A549 (cell line): ENCODE results near the gene NFATC4. TPM values are rescaled to one million over a fixed set of nuclear protein-coding genes. Genes with fewer than 3 reads are reported as not detected.

ENCODE experiments used
- ATAC-seq, 2 experiments: fragments of 200-7000 bp in 1 of 2; fragments of >200 bp in 1 of 2; cut with Nextera tagmentation in 1 of 2; cut with Tn5 transposase in 1 of 2; 3 replicates each; pipeline versions ENCODE4 v1.8.0 to v1.9.1; 2018 to 2020; ENCODE audit warnings: mild to moderate bottlenecking in 1 of 2, moderate library complexity in 1 of 2
- CTCF ChIA-PET: fragments of 300-600 bp; sonication (Branson Sonifier 250); formaldehyde crosslinking; extraction: SDS; loops from one replicate; lab custom pipeline; 2021; ENCODE audit warnings: antibody characterized with exemption, inconsistent platforms; lab: Yijun Ruan, JAX
- POLR2A ChIA-PET: fragments of 350-600 bp; formaldehyde crosslinking; extraction: SDS; loops from one replicate; lab custom pipeline; 2021; ENCODE audit warnings: antibody characterized with exemption, inconsistent platforms; lab: Yijun Ruan, JAX
- DNase-seq, 2 experiments: peaks; one replicate each; pipeline versions ENCODE4 v3.0.0 to v3.0.0-alpha.2; 2011 to 2016; ENCODE audit warnings: low read depth in 1 of 2, low spot score in 1 of 2
- FAIRE-seq: peaks from 2 replicates; lab custom pipeline; 2011; peaks lifted over from hg19 to GRCh38; lab: Jason Lieb, UNC
- H3K27ac ChIP-seq, 2 experiments: fragments of >200 bp; sonication (Bioruptor Twin); formaldehyde crosslinking; 3 replicates each; pipeline ENCODE4 v1.5.1; 2016 to 2017
- H3K4me1 ChIP-seq: fragments of >200 bp; sonication (Bioruptor Twin); formaldehyde crosslinking; 3 replicates; pipeline ENCODE4 v1.6.1; 2016
- H3K4me2 ChIP-seq: fragments of >200 bp; sonication (Bioruptor Twin); formaldehyde crosslinking; 3 replicates; pipeline ENCODE4 v1.6.1; 2016
- H3K4me3 ChIP-seq: fragments of >200 bp; sonication (Bioruptor Twin); formaldehyde crosslinking; 3 replicates; pipeline ENCODE4 v1.5.1; 2016
- H3K9me3 ChIP-seq: fragments of >200 bp; sonication (Bioruptor Twin); formaldehyde crosslinking; 3 replicates; pipeline ENCODE4 v1.6.1; 2016
- BHLHE40 ChIP-seq: IDR thresholded peaks from 2 replicates; pipeline ENCODE4 v1.6.1; 2012; ENCODE audit warnings: low read depth, low read length, inconsistent platforms
- EHF ChIP-seq: fragments of 250-450 bp; sonication (Bioruptor Pico); IDR thresholded peaks from 2 replicates; pipeline ENCODE4 v1.5.0; 2020; ENCODE audit warnings: mild to moderate bottlenecking
- EHMT2 ChIP-seq: fragments of 200-600 bp; sonication (generic); IDR thresholded peaks from 2 replicates; pipeline ENCODE4 v1.6.1; 2016; ENCODE audit warnings: antibody characterized with exemption, low read depth, mild to moderate bottlenecking, moderate library complexity
- EP300 ChIP-seq, 2 experiments: fragments of >200 bp; sonication (Bioruptor Twin); formaldehyde crosslinking; IDR thresholded peaks; 2 replicates in 1 of 2; 3 replicates in 1 of 2; pipeline ENCODE4 v1.6.1; 2016 to 2017
- HDAC2 ChIP-seq: fragments of 200-600 bp; sonication (generic); IDR thresholded peaks from 2 replicates; pipeline ENCODE4 v1.6.1; 2016
- HEYL ChIP-seq: fragments of 250-450 bp; sonication (Bioruptor Pico); IDR thresholded peaks from 2 replicates; pipeline ENCODE4 v1.8.0; 2021; ENCODE audit warnings: mild to moderate bottlenecking, moderate library complexity
- HOXB13 ChIP-seq: fragments of 250-450 bp; sonication (Bioruptor Pico); IDR thresholded peaks from 2 replicates; pipeline ENCODE4 v1.5.0; 2020; ENCODE audit warnings: low read depth, mild to moderate bottlenecking, moderate library complexity
- KDM5A ChIP-seq: fragments of 200-600 bp; sonication (generic); IDR thresholded peaks from 2 replicates; pipeline ENCODE4 v1.6.1; 2016; ENCODE audit warnings: antibody characterized with exemption, mild to moderate bottlenecking
- MAZ ChIP-seq: fragments of 150-350 bp; IDR thresholded peaks from 2 replicates; pipeline ENCODE4 v1.6.1; 2014; ENCODE audit warnings: antibody characterized with exemption, low read depth, low read length, borderline replicate concordance
- NR3C1 ChIP-seq: fragments of >200 bp; sonication (Bioruptor Twin); formaldehyde crosslinking; IDR thresholded peaks from 3 replicates; pipeline ENCODE4 v1.6.1; 2017
- RARB ChIP-seq: fragments of 250-450 bp; sonication (Bioruptor Pico); IDR thresholded peaks from 2 replicates; pipeline ENCODE4 v1.8.0; 2021; ENCODE audit warnings: mild to moderate bottlenecking, moderate library complexity
- ZFP36 ChIP-seq: fragments of 450-650 bp; IDR thresholded peaks from 2 replicates; pipeline ENCODE4 v1.6.1; 2014; ENCODE audit warnings: borderline replicate concordance; ENCODE audit not compliant: partially characterized antibody
- ZNF302 ChIP-seq: fragments of 250-450 bp; sonication (Bioruptor Pico); IDR thresholded peaks from 2 replicates; pipeline ENCODE4 v1.9.0; 2021; ENCODE audit warnings: inconsistent platforms, mild to moderate bottlenecking, moderate library complexity
- ZSCAN20 ChIP-seq: fragments of 250-450 bp; sonication (Bioruptor Pico); IDR thresholded peaks from 2 replicates; pipeline ENCODE4 v1.8.0; 2022; ENCODE audit warnings: mild to moderate bottlenecking, moderate library complexity
- WGBS: methylation state at CpG from one replicate; pipeline ENCODE4 v1.1.6; 2017; ENCODE audit errors: missing lambda C conversion rate; 5-methylcytosine and 5-hydroxymethylcytosine counted together
- polyA plus RNA-seq, 4 experiments: library from polyadenylated mRNA; depleted of rRNA in 3 of 4; stranded (reverse); fragments of >200 nt; fragmentation: RNase III in 1 of 4; extraction: RNeasy Plus Mini Kit Qiagen cat#74134 plus additional on column Dnase treatment in 1 of 4; gene quantifications; 2 replicates in 3 of 4; 3 replicates in 1 of 4; pipeline ENCODE4 v1.2.3, GENCODE V29; 2011 to 2017
- small RNA-seq, 6 experiments: library from RNA; depleted of rRNA; stranded (forward); fragments of <200 nt; gene quantifications; one replicate each; pipeline ENCODE3, GENCODE V24; 2012
- TF ChIP-seq, protein P1 (sequence below): IDR thresholded peaks from 2 replicates; pipeline ENCODE4 v1.6.1; 2012

NFATC4 gene
- polyA plus RNA-seq, 2 of the 4 experiments (the other 2 are of a cell fraction): 0.04 to 0.32 TPM

DNA sequence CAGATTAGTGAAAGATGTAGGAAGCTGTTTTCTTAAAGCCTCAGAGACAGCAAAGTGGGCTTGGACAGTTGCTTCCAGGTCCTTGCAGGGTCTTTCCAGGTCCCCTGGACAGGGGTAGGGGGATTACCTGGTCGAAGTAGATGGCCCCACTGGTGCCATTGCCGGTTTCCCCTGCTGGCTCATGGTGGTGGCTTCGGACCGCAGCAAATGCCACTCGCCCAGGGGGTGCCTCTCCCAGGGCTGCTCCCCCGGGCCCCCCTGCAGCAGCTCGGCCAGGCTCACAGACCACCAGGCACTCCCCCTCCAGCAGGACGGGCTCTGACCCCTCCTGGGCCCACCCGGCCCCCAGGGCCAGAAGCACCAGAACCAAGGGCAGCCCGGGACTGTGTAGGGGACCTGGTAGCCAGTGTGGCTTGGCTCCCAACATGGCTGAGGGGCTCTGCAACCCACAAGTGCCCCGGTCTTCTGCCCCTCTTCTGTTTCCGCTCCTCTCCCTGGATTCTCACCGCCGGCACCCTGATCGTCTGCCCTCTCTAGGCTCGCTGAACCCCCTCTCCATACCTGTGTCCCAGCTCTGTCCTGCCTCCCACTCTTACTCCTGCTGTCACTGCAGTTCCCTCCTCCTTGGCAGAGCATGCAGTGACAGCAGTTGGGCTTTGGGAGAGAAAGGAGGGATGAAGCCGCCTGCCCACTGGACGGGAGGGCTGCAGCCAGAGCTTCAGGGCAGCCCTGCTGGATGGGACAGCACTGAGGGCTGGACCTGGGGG lies 60.8 kb downstream of the NFATC4 start:
- POLR2A ChIA-PET: interaction anchor here (1.6 to 3.6 kb wide), 4 partner anchors 57 to 213 kb away, joined by 3 to 66 read pairs (median 14); partner anchors contain the start of gene MDP1
- DNase-seq: no peak
- H3K9me3 ChIP-seq: no peaks in the 10 kb centered on the region
- 87% methylated on average over 11 of the region's 18 CpGs for WGBS
- peak overlapping the region; percentile 97 to 99 for H3K27ac ChIP-seq
- FAIRE-seq: no peak
- H3K4me2 ChIP-seq: peak overlapping the region; percentile 88
- TF ChIP-seq, protein P1, sequence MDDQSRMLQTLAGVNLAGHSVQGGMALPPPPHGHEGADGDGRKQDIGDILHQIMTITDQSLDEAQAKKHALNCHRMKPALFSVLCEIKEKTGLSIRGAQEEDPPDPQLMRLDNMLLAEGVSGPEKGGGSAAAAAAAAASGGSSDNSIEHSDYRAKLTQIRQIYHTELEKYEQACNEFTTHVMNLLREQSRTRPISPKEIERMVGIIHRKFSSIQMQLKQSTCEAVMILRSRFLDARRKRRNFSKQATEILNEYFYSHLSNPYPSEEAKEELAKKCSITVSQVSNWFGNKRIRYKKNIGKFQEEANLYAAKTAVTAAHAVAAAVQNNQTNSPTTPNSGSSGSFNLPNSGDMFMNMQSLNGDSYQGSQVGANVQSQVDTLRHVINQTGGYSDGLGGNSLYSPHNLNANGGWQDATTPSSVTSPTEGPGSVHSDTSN: no peak
- no peak for TF ChIP-seq EP300 (IDR thresholded peaks at IDR 0.05)
- TF ChIP-seq RARB: no peak
- TF ChIP-seq EHF (CRISPR knock-in tag): no peak
- no peak for TF ChIP-seq HDAC2
- TF ChIP-seq ZNF302 (CRISPR knock-in tag): no peak
- TF ChIP-seq HEYL (CRISPR knock-in tag): no peak
- no peak for TF ChIP-seq ZFP36
- TF ChIP-seq EHMT2: no peak
- TF ChIP-seq BHLHE40: no peak
- TF ChIP-seq HOXB13 (CRISPR knock-in tag): no peak
- no peak for TF ChIP-seq MAZ
- no peak for TF ChIP-seq KDM5A
- TF ChIP-seq ZSCAN20 (CRISPR knock-in tag): no peak
- no peak for TF ChIP-seq NR3C1
- CTCF ChIA-PET: interaction anchor here (17.0 to 18.0 kb wide), 2 partner anchors 16 to 109 kb away, joined by 254 to 1142 read pairs; partner anchors contain the start of genes ADCY4, CIDEB, DHRS1 and LTB4R
- ATAC-seq: no peak
- H3K4me3 ChIP-seq: no peak overlapping the region
- peaks cover 25% of the 10 kb centered on the region for H3K4me1 ChIP-seq

Small RNA genes lying within 50 kb of the gene (small RNA-seq; reads per million reads assigned to genes)
- gene RF00026: 0 reads per million in 6 experiments

Other genes with a start within 250 kb of the NFATC4 start
Only the 30 nearest of the 31 such genes appear.
- gene FITM1, start 237.5 kb upstream of the NFATC4 start, polyA plus RNA-seq (2011; rRNA removed): 0.06 TPM in 1 of 2 replicates, not detected in the other
- 0.36 TPM in 1 of 3 replicates, not detected in the others for gene FITM1, start 237.5 kb upstream of the NFATC4 start, polyA plus RNA-seq (2017; fragmentation: RNase III; extraction: RNeasy Plus Mini Kit Qiagen cat#74134 plus additional on column Dnase treatment)
- gene PSME1, start 232.0 kb upstream of the NFATC4 start, polyA plus RNA-seq (2011; rRNA removed): 77.3 and 83.6 TPM in 2 replicates
- gene PSME1, start 232.0 kb upstream of the NFATC4 start, polyA plus RNA-seq (2017; fragmentation: RNase III; extraction: RNeasy Plus Mini Kit Qiagen cat#74134 plus additional on column Dnase treatment): 124 to 139 TPM (median 134 TPM) in 3 replicates
- gene EMC9, start 226.6 kb upstream of the NFATC4 start, polyA plus RNA-seq (2011; rRNA removed): 20.7 and 21.5 TPM in 2 replicates
- 46.5 to 51.7 TPM (median 48.5 TPM) in 3 replicates for gene EMC9, start 226.6 kb upstream of the NFATC4 start, polyA plus RNA-seq (2017; fragmentation: RNase III; extraction: RNeasy Plus Mini Kit Qiagen cat#74134 plus additional on column Dnase treatment)
- gene PSME2, start 221.6 kb upstream of the NFATC4 start, polyA plus RNA-seq (2011; rRNA removed): 137 and 168 TPM in 2 replicates
- gene PSME2, start 221.6 kb upstream of the NFATC4 start, polyA plus RNA-seq (2017; fragmentation: RNase III; extraction: RNeasy Plus Mini Kit Qiagen cat#74134 plus additional on column Dnase treatment): 144 to 193 TPM (median 161 TPM) in 3 replicates
- gene RNF31, start 220.7 kb upstream of the NFATC4 start, polyA plus RNA-seq (2011; rRNA removed): 5.7 and 19.1 TPM in 2 replicates
- 20.2 to 25.3 TPM (median 20.8 TPM) in 3 replicates for gene RNF31, start 220.7 kb upstream of the NFATC4 start, polyA plus RNA-seq (2017; fragmentation: RNase III; extraction: RNeasy Plus Mini Kit Qiagen cat#74134 plus additional on column Dnase treatment)
- gene IRF9, start 206.9 kb upstream of the NFATC4 start, polyA plus RNA-seq (2011; rRNA removed): 23.1 and 30.2 TPM in 2 replicates
- 14.4 to 24.2 TPM (median 19.0 TPM) in 3 replicates for gene IRF9, start 206.9 kb upstream of the NFATC4 start, polyA plus RNA-seq (2017; fragmentation: RNase III; extraction: RNeasy Plus Mini Kit Qiagen cat#74134 plus additional on column Dnase treatment)
- 1.9 and 2.8 TPM in 2 replicates for gene REC8, start 196.1 kb upstream of the NFATC4 start, polyA plus RNA-seq (2011; rRNA removed)
- gene REC8, start 196.1 kb upstream of the NFATC4 start, polyA plus RNA-seq (2017; fragmentation: RNase III; extraction: RNeasy Plus Mini Kit Qiagen cat#74134 plus additional on column Dnase treatment): 4.2 to 5.1 TPM (median 4.4 TPM) in 3 replicates
- 37.1 and 45.3 TPM in 2 replicates for gene IPO4, start 179.4 kb upstream of the NFATC4 start, polyA plus RNA-seq (2011; rRNA removed)
- gene IPO4, start 179.4 kb upstream of the NFATC4 start, polyA plus RNA-seq (2017; fragmentation: RNase III; extraction: RNeasy Plus Mini Kit Qiagen cat#74134 plus additional on column Dnase treatment): 86.1 to 95.8 TPM (median 91.7 TPM) in 3 replicates
- gene TM9SF1, start 172.7 kb upstream of the NFATC4 start, polyA plus RNA-seq (2011; rRNA removed): 48.0 and 74.9 TPM in 2 replicates
- gene TM9SF1, start 172.7 kb upstream of the NFATC4 start, polyA plus RNA-seq (2017; fragmentation: RNase III; extraction: RNeasy Plus Mini Kit Qiagen cat#74134 plus additional on column Dnase treatment): 51.5 to 62.2 TPM (median 60.1 TPM) in 3 replicates
- gene TSSK4, start 162.5 kb upstream of the NFATC4 start, polyA plus RNA-seq (2011; rRNA removed): 0.09 TPM in 1 of 2 replicates, not detected in the other
- gene TSSK4, start 162.5 kb upstream of the NFATC4 start, polyA plus RNA-seq (2017; fragmentation: RNase III; extraction: RNeasy Plus Mini Kit Qiagen cat#74134 plus additional on column Dnase treatment): 0.13 TPM in 1 of 3 replicates, not detected in the others
- 74.9 and 102 TPM in 2 replicates for gene CHMP4A, start 154.7 kb upstream of the NFATC4 start, polyA plus RNA-seq (2011; rRNA removed)
- 112 to 124 TPM (median 117 TPM) in 3 replicates for gene CHMP4A, start 154.7 kb upstream of the NFATC4 start, polyA plus RNA-seq (2017; fragmentation: RNase III; extraction: RNeasy Plus Mini Kit Qiagen cat#74134 plus additional on column Dnase treatment)
- gene MDP1, start 152.1 kb upstream of the NFATC4 start, polyA plus RNA-seq (2011; rRNA removed): 31.8 and 38.6 TPM in 2 replicates
- 21.0 to 21.6 TPM (median 21.4 TPM) in 3 replicates for gene MDP1, start 152.1 kb upstream of the NFATC4 start, polyA plus RNA-seq (2017; fragmentation: RNase III; extraction: RNeasy Plus Mini Kit Qiagen cat#74134 plus additional on column Dnase treatment)
- 381 and 433 TPM in 2 replicates for gene NEDD8, start 135.8 kb upstream of the NFATC4 start, polyA plus RNA-seq (2011; rRNA removed)
- 561 to 594 TPM (median 589 TPM) in 3 replicates for gene NEDD8, start 135.8 kb upstream of the NFATC4 start, polyA plus RNA-seq (2017; fragmentation: RNase III; extraction: RNeasy Plus Mini Kit Qiagen cat#74134 plus additional on column Dnase treatment)
- gene GMPR2, start 135.3 kb upstream of the NFATC4 start, polyA plus RNA-seq (2011; rRNA removed): 91.7 and 108 TPM in 2 replicates
- 64.8 to 71.2 TPM (median 70.0 TPM) in 3 replicates for gene GMPR2, start 135.3 kb upstream of the NFATC4 start, polyA plus RNA-seq (2017; fragmentation: RNase III; extraction: RNeasy Plus Mini Kit Qiagen cat#74134 plus additional on column Dnase treatment)
- gene TINF2, start 125.6 kb upstream of the NFATC4 start, polyA plus RNA-seq (2011; rRNA removed): 51.3 and 73.0 TPM in 2 replicates
- 33.1 to 44.5 TPM (median 38.5 TPM) in 3 replicates for gene TINF2, start 125.6 kb upstream of the NFATC4 start, polyA plus RNA-seq (2017; fragmentation: RNase III; extraction: RNeasy Plus Mini Kit Qiagen cat#74134 plus additional on column Dnase treatment)
- gene TGM1, start 105.0 kb upstream of the NFATC4 start, polyA plus RNA-seq (2011; rRNA removed): 0.61 and 1.7 TPM in 2 replicates
- gene TGM1, start 105.0 kb upstream of the NFATC4 start, polyA plus RNA-seq (2017; fragmentation: RNase III; extraction: RNeasy Plus Mini Kit Qiagen cat#74134 plus additional on column Dnase treatment): 1.3 to 1.8 TPM (median 1.4 TPM) in 3 replicates
- 18.6 and 22.4 TPM in 2 replicates for gene RABGGTA, start 96.6 kb upstream of the NFATC4 start, polyA plus RNA-seq (2011; rRNA removed)
- gene RABGGTA, start 96.6 kb upstream of the NFATC4 start, polyA plus RNA-seq (2017; fragmentation: RNase III; extraction: RNeasy Plus Mini Kit Qiagen cat#74134 plus additional on column Dnase treatment): 17.2 to 23.1 TPM (median 21.9 TPM) in 3 replicates
- gene DHRS1, start 68.4 kb upstream of the NFATC4 start, polyA plus RNA-seq (2011; rRNA removed): 17.4 and 17.9 TPM in 2 replicates
- 13.8 to 15.2 TPM (median 15.1 TPM) in 3 replicates for gene DHRS1, start 68.4 kb upstream of the NFATC4 start, polyA plus RNA-seq (2017; fragmentation: RNase III; extraction: RNeasy Plus Mini Kit Qiagen cat#74134 plus additional on column Dnase treatment)
- 16.5 and 23.6 TPM in 2 replicates for gene NOP9, start 68.3 kb upstream of the NFATC4 start, polyA plus RNA-seq (2011; rRNA removed)
- gene NOP9, start 68.3 kb upstream of the NFATC4 start, polyA plus RNA-seq (2017; fragmentation: RNase III; extraction: RNeasy Plus Mini Kit Qiagen cat#74134 plus additional on column Dnase treatment): 23.0 to 24.5 TPM (median 24.2 TPM) in 3 replicates
- gene CIDEB, start 60.2 kb upstream of the NFATC4 start, polyA plus RNA-seq (2011; rRNA removed): 0.31 and 0.32 TPM in 2 replicates
- 0.33 to 0.99 TPM (median 0.79 TPM) in 3 replicates for gene CIDEB, start 60.2 kb upstream of the NFATC4 start, polyA plus RNA-seq (2017; fragmentation: RNase III; extraction: RNeasy Plus Mini Kit Qiagen cat#74134 plus additional on column Dnase treatment)
- gene LTB4R2, start 58.0 kb upstream of the NFATC4 start, polyA plus RNA-seq (2011; rRNA removed): 5.8 and 7.6 TPM in 2 replicates
- gene LTB4R2, start 58.0 kb upstream of the NFATC4 start, polyA plus RNA-seq (2017; fragmentation: RNase III; extraction: RNeasy Plus Mini Kit Qiagen cat#74134 plus additional on column Dnase treatment): 8.4 to 9.9 TPM (median 8.6 TPM) in 3 replicates
- 10.2 and 13.2 TPM in 2 replicates for gene LTB4R, start 56.7 kb upstream of the NFATC4 start, polyA plus RNA-seq (2011; rRNA removed)
- gene LTB4R, start 56.7 kb upstream of the NFATC4 start, polyA plus RNA-seq (2017; fragmentation: RNase III; extraction: RNeasy Plus Mini Kit Qiagen cat#74134 plus additional on column Dnase treatment): 8.3 to 9.4 TPM (median 8.3 TPM) in 3 replicates
- gene ADCY4, start 33.1 kb upstream of the NFATC4 start, polyA plus RNA-seq (2011; rRNA removed): not detected in 2 replicates
- not detected in 3 replicates for gene ADCY4, start 33.1 kb upstream of the NFATC4 start, polyA plus RNA-seq (2017; fragmentation: RNase III; extraction: RNeasy Plus Mini Kit Qiagen cat#74134 plus additional on column Dnase treatment)
- gene RIPK3, start 28.2 kb upstream of the NFATC4 start, polyA plus RNA-seq (2011; rRNA removed): not detected in 2 replicates
- gene RIPK3, start 28.2 kb upstream of the NFATC4 start, polyA plus RNA-seq (2017; fragmentation: RNase III; extraction: RNeasy Plus Mini Kit Qiagen cat#74134 plus additional on column Dnase treatment): not detected in 3 replicates
- gene NYNRIN, start 30.8 kb downstream of the NFATC4 start, polyA plus RNA-seq (2011; rRNA removed): 0.44 and 0.60 TPM in 2 replicates
- gene NYNRIN, start 30.8 kb downstream of the NFATC4 start, polyA plus RNA-seq (2017; fragmentation: RNase III; extraction: RNeasy Plus Mini Kit Qiagen cat#74134 plus additional on column Dnase treatment): 0.17 to 0.29 TPM (median 0.19 TPM) in 3 replicates
- gene CBLN3, start 61.5 kb downstream of the NFATC4 start, polyA plus RNA-seq (2011; rRNA removed): 1.3 and 1.6 TPM in 2 replicates
- 1.1 to 1.5 TPM (median 1.4 TPM) in 3 replicates for gene CBLN3, start 61.5 kb downstream of the NFATC4 start, polyA plus RNA-seq (2017; fragmentation: RNase III; extraction: RNeasy Plus Mini Kit Qiagen cat#74134 plus additional on column Dnase treatment)
- 19.0 and 25.0 TPM in 2 replicates for gene KHNYN, start 61.8 kb downstream of the NFATC4 start, polyA plus RNA-seq (2011; rRNA removed)
- 23.5 to 26.4 TPM (median 25.2 TPM) in 3 replicates for gene KHNYN, start 61.8 kb downstream of the NFATC4 start, polyA plus RNA-seq (2017; fragmentation: RNase III; extraction: RNeasy Plus Mini Kit Qiagen cat#74134 plus additional on column Dnase treatment)
- gene SDR39U1, start 74.6 kb downstream of the NFATC4 start, polyA plus RNA-seq (2011; rRNA removed): 57.3 and 64.4 TPM in 2 replicates
- 48.1 to 61.1 TPM (median 57.6 TPM) in 3 replicates for gene SDR39U1, start 74.6 kb downstream of the NFATC4 start, polyA plus RNA-seq (2017; fragmentation: RNase III; extraction: RNeasy Plus Mini Kit Qiagen cat#74134 plus additional on column Dnase treatment)
- gene CMA1, start 140.1 kb downstream of the NFATC4 start, polyA plus RNA-seq (2011; rRNA removed): not detected in 2 replicates
- not detected in 3 replicates for gene CMA1, start 140.1 kb downstream of the NFATC4 start, polyA plus RNA-seq (2017; fragmentation: RNase III; extraction: RNeasy Plus Mini Kit Qiagen cat#74134 plus additional on column Dnase treatment)
- not detected in 2 replicates for gene CTSG, start 208.1 kb downstream of the NFATC4 start, polyA plus RNA-seq (2011; rRNA removed)
- not detected in 3 replicates for gene CTSG, start 208.1 kb downstream of the NFATC4 start, polyA plus RNA-seq (2017; fragmentation: RNase III; extraction: RNeasy Plus Mini Kit Qiagen cat#74134 plus additional on column Dnase treatment)